Thyroid gland (tissue), 4 donors: ENCODE data around the gene LRRC56. TPM values are rescaled to one million over a fixed set of nuclear protein-coding genes. Genes with fewer than 3 reads are reported as not detected.

Experiments used
- DNase-seq, 2 donors: peaks; one replicate each; pipeline ENCODE4 v3.0.0-alpha.2; 2019
- H3K27ac ChIP-seq, 3 donors: fragments of 200-600 bp; sonication (generic); 1 replicate in 2 of 3; 2 replicates in 1 of 3; pipeline ENCODE4 v1.5.1; 2016 to 2019; ENCODE audit warnings: mild to moderate bottlenecking in 1 of 3, moderate library complexity in 1 of 3
- H3K27me3 ChIP-seq: fragments of 200-600 bp; sonication (generic); one replicate; pipeline ENCODE4 v1.5.1; 2019
- H3K36me3 ChIP-seq, 2 donors: fragments of 200-600 bp; sonication (generic); one replicate each; pipeline ENCODE4 v1.5.1; 2016 to 2019
- H3K4me1 ChIP-seq, 2 donors: fragments of 200-600 bp; sonication (generic); one replicate each; pipeline ENCODE4 v1.5.1; 2017 to 2019
- H3K4me3 ChIP-seq, 3 donors: fragments of 200-600 bp; sonication (generic); replicated peaks in 1 of 3; 1 replicate in 2 of 3; 2 replicates in 1 of 3; pipeline ENCODE4 v1.5.1; 2016; ENCODE audit warnings: mild to moderate bottlenecking in 1 of 3
- H3K9me3 ChIP-seq: fragments of 200-600 bp; sonication (generic); one replicate; pipeline ENCODE4 v1.5.1; 2017
- CTCF ChIP-seq, 6 experiments: fragments of 200-600 bp in 3 of 6; fragments of 450-650 bp in 3 of 6; sonication (generic) in 3 of 6; IDR thresholded peaks; one replicate each; pipeline ENCODE4 v1.5.1; 2016 to 2019; ENCODE audit warnings: antibody characterized with exemption in 6 of 6, mild to moderate bottlenecking in 2 of 6, inconsistent platforms in 1 of 6, moderate library complexity in 1 of 6
- POLR2A ChIP-seq, 2 donors: fragments of 450-650 bp; IDR thresholded peaks; one replicate each; pipeline ENCODE4 v1.6.1; 2017; ENCODE audit warnings: antibody characterized with exemption in 2 of 2, mild to moderate bottlenecking in 2 of 2, moderate library complexity in 1 of 2
- WGBS, 2 donors: methylation state at CpG; one replicate each; pipeline ENCODE4 v1.1.5; 2017; 5-methylcytosine and 5-hydroxymethylcytosine counted together
- intact Hi-C: fragments of 100-400 bp; cut with DNase I; formaldehyde crosslinking; loops from one replicate; pipeline ENCODE4 v1.15.1; 2023
- total RNA-seq, 4 donors: library from RNA; depleted of rRNA; stranded (reverse); fragments of >200 nt; gene quantifications; one replicate each; pipeline ENCODE4 v1.2.3, GENCODE V29; 2016

Gene LRRC56
- total RNA-seq, 4 donors from 2014 or later, result 1.7 to 2.6 (median 2.3) TPM

- Histone ChIP-seq H3K9me3 (no peaks in the 10 kb centered on the region), H3K27me3 (no peaks in the 10 kb centered on the region), H3K36me3 (no peaks in the 10 kb centered on the region), H3K4me3 (no peak overlapping the region), H3K27ac (no peak overlapping the region), H3K4me1 (peaks cover 18 to 33% of the 10 kb centered on the region in 2 donors)
- DNase-seq, result no peak
- 93 to 95% methylated on average over 20 of the region's 20 CpGs for WGBS, 2 donors
- no peak for TF ChIP-seq POLR2A (IDR thresholded peaks at IDR 0.05)
- intact Hi-C loops, result no loop called here
Measured at GRCh38 chr11:538431-539051, 1.2 kb downstream of the LRRC56 start.

GRCh38 chr11:539971-540481, 2.7 kb downstream of the LRRC56 start:
- H3K27me3 ChIP-seq, result no peaks in the 10 kb centered on the region
- H3K27ac ChIP-seq, result no peak overlapping the region
- DNase-seq, result no peak
- H3K4me3 ChIP-seq, result no peak overlapping the region
- TF ChIP-seq CTCF (IDR thresholded peaks at IDR 0.05) (no peak), POLR2A (IDR thresholded peaks at IDR 0.05) (no peak)
- no peaks in the 10 kb centered on the region for H3K9me3 ChIP-seq
- H3K36me3 ChIP-seq, result no peaks in the 10 kb centered on the region
- intact Hi-C loops, result no loop called here
- H3K4me1 ChIP-seq, result peaks cover 13 to 22% of the 10 kb centered on the region in 2 donors
- 83 to 86% methylated on average over 2 of the region's 8 CpGs for WGBS, 2 donors

GRCh38 chr11:540583-541432, 3.5 kb downstream of the LRRC56 start:
- Histone ChIP-seq H3K9me3 (no peaks in the 10 kb centered on the region), H3K36me3 (no peaks in the 10 kb centered on the region), H3K27me3 (no peaks in the 10 kb centered on the region), H3K27ac (no peak overlapping the region), H3K4me1 (peaks cover 13 to 21% of the 10 kb centered on the region in 2 donors), H3K4me3 (no peak overlapping the region)
- DNase-seq, result no peak
- WGBS, 2 donors, result 80 to 99% methylated on average over 4 to 10 of the region's 23 CpGs
- intact Hi-C loops, result no loop called here
- TF ChIP-seq CTCF (IDR thresholded peaks at IDR 0.05) (no peak), POLR2A (IDR thresholded peaks at IDR 0.05) (no peak)

DNA sequence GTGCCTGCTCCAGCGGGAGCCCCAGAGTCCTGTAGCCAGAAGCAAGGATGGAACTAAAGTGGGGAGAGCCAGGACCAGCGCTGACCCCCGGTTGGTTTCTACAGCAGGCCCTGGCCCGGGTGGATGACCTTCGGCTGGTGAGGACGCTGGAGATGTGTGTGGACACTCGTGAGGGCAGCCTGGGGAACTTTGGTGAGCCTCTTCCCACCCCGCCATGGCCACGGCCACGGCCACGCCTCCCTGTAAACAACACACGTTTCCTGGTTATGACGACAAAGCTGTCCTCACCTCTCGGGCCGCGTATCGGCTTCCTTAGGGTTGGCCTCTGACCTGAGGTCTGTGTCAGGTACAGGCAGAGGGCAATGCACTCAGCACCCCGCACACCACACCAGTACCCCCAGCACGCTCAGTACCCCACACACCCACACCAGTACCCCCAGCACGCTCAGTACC, 4.1 kb downstream of the LRRC56 start:
- Histone ChIP-seq H3K4me3 (no peak overlapping the region), H3K27ac (no peak overlapping the region), H3K4me1 (peaks cover 7 to 15% of the 10 kb centered on the region in 2 donors), H3K9me3 (no peaks in the 10 kb centered on the region), H3K27me3 (no peaks in the 10 kb centered on the region), H3K36me3 (no peaks in the 10 kb centered on the region)
- TF ChIP-seq POLR2A (IDR thresholded peaks at IDR 0.05) (no peak), CTCF (IDR thresholded peaks at IDR 0.05) (no peak)
- 95 to 96% methylated on average over 16 to 19 of the region's 20 CpGs for WGBS, 2 donors
- no peak for DNase-seq
- intact Hi-C loops, result no loop called here

DNA sequence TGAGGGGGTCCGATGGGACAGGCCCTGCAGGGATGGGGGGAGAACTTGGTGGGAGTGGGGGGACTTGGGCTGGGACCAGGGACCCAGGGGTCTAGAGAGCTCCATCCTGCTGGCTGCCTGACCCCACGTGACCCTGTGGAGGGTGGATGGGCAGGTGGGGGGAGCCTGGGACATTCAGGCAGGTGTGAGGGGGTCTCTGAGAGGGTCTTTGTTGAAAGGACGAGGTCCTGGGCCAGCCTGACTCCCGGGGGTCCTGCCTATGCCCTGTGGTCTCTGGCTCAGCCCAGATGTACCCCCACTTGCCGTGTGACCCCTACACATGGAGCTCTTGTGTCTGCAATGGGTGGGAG, 7.5 kb downstream of the LRRC56 start:
- H3K27ac ChIP-seq, result no peak overlapping the region
- no peaks in the 10 kb centered on the region for H3K9me3 ChIP-seq
- H3K36me3 ChIP-seq, result no peaks in the 10 kb centered on the region
- no peak for DNase-seq
- no peak overlapping the region for H3K4me3 ChIP-seq
- WGBS, 2 donors, result 80 to 90% methylated on average over 1 to 4 of the region's 5 CpGs
- H3K4me1 ChIP-seq, result no peaks in the 10 kb centered on the region
- H3K27me3 ChIP-seq, result no peaks in the 10 kb centered on the region
- intact Hi-C loops, result no loop called here
- no peak for TF ChIP-seq POLR2A (IDR thresholded peaks at IDR 0.05)
- no peak for TF ChIP-seq CTCF (IDR thresholded peaks at IDR 0.05)
